Colonic mucosa (tissue), 4 donors: ENCODE data around the gene CX3CL1. TPM values are rescaled to one million over a fixed set of nuclear protein-coding genes. Genes with fewer than 3 reads are reported as not detected.

Experiments
- DNase-seq: peaks from one replicate; pipeline ENCODE4 v3.0.0-alpha.2; 2020
- H3K27ac ChIP-seq: fragments of 200-600 bp; one replicate; pipeline ENCODE4 v1.8.0; 2021
- H3K27me3 ChIP-seq: fragments of 200-600 bp; one replicate; pipeline ENCODE4 v1.8.0; 2021
- H3K36me3 ChIP-seq: fragments of 200-600 bp; one replicate; pipeline ENCODE4 v1.8.0; 2021
- H3K4me1 ChIP-seq: fragments of 200-600 bp; one replicate; pipeline ENCODE4 v1.8.0; 2021; ENCODE audit warnings: mild to moderate bottlenecking
- H3K4me3 ChIP-seq: fragments of 200-600 bp; one replicate; pipeline ENCODE4 v1.8.0; 2021
- H3K9ac ChIP-seq, 2 donors: one replicate each; pipeline ENCODE4 v1.7.0; 2013; ENCODE audit warnings: control low read depth in 2 of 2, low read depth in 2 of 2, low read length in 2 of 2
- H3K9me3 ChIP-seq: fragments of 200-600 bp; one replicate; pipeline ENCODE4 v1.8.0; 2021
- intact Hi-C: fragments of 100-400 bp; cut with DNase I; formaldehyde crosslinking; loops from one replicate; pipeline ENCODE4 v1.14.1; 2022
- total RNA-seq, 2 donors: library from RNA; stranded (reverse); fragmentation: NEBNext Ultra II Directional in 1 of 2; extraction: Animal tissue kit (Norgen Biotek cat#: 25700) in 1 of 2; gene quantifications; one replicate each; pipeline ENCODE4 v1.2.1, GENCODE V29; 2021
- TF ChIP-seq, protein P1 (sequence below): fragments of 200-600 bp; IDR thresholded peaks from one replicate; pipeline ENCODE4 v1.8.0; 2022; ENCODE audit warnings: antibody characterized with exemption, mild to moderate bottlenecking
- donor health status: healthy.
- donor health status: DM: no; HTN: no; CAD: no.
- donor health status: DM: no; HTN: no; CAD: no.

Gene CX3CL1
- total RNA-seq, 2 donors from 2014 or later, result 1.8 to 4.6 TPM

DNA sequence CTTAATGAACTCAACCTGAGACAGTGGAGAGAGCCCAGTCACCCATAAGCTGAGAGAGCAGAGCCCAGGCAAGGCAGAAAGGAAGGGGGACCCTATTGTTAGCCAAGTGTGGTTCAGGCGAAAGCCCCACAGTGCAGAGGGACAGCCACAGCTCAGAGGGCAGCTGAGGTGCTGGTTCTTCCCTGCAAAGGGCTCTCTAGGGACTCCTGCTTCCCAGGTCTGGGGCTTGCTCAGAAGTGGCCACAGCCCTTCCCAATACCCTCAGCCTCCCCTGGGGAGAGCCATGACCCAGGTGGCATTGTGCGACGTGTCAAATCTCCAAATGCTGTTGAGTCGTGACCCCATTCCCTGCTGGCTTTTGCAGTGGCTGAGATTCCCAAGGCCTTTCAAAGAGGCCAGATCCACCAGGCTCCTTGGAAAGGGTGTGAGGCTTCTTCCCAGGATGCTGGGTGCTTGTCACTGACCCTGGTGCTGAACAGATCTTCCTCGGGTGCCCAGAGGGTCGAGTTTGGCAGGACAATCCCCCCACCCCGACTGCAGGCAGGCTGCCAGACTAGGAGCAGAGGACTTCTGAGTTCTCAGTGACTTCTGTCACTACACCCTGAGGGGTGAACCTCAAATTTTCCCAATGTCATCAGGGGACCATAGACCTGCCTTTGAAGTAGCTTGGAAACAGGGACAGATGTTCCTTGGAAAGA is 29.8 kb downstream of the CX3CL1 start:
- Histone ChIP-seq H3K4me1 (no peaks in the 10 kb centered on the region), H3K27me3 (no peaks in the 10 kb centered on the region), H3K9ac (no peak overlapping the region), H3K4me3 (no peak overlapping the region), H3K27ac (no peak overlapping the region), H3K36me3 (no peaks in the 10 kb centered on the region), H3K9me3 (no peaks in the 10 kb centered on the region)
- TF ChIP-seq, protein P1, sequence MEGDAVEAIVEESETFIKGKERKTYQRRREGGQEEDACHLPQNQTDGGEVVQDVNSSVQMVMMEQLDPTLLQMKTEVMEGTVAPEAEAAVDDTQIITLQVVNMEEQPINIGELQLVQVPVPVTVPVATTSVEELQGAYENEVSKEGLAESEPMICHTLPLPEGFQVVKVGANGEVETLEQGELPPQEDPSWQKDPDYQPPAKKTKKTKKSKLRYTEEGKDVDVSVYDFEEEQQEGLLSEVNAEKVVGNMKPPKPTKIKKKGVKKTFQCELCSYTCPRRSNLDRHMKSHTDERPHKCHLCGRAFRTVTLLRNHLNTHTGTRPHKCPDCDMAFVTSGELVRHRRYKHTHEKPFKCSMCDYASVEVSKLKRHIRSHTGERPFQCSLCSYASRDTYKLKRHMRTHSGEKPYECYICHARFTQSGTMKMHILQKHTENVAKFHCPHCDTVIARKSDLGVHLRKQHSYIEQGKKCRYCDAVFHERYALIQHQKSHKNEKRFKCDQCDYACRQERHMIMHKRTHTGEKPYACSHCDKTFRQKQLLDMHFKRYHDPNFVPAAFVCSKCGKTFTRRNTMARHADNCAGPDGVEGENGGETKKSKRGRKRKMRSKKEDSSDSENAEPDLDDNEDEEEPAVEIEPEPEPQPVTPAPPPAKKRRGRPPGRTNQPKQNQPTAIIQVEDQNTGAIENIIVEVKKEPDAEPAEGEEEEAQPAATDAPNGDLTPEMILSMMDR, result no peak
- intact Hi-C loops, result no loop called here
- DNase-seq, result no peak

DNA sequence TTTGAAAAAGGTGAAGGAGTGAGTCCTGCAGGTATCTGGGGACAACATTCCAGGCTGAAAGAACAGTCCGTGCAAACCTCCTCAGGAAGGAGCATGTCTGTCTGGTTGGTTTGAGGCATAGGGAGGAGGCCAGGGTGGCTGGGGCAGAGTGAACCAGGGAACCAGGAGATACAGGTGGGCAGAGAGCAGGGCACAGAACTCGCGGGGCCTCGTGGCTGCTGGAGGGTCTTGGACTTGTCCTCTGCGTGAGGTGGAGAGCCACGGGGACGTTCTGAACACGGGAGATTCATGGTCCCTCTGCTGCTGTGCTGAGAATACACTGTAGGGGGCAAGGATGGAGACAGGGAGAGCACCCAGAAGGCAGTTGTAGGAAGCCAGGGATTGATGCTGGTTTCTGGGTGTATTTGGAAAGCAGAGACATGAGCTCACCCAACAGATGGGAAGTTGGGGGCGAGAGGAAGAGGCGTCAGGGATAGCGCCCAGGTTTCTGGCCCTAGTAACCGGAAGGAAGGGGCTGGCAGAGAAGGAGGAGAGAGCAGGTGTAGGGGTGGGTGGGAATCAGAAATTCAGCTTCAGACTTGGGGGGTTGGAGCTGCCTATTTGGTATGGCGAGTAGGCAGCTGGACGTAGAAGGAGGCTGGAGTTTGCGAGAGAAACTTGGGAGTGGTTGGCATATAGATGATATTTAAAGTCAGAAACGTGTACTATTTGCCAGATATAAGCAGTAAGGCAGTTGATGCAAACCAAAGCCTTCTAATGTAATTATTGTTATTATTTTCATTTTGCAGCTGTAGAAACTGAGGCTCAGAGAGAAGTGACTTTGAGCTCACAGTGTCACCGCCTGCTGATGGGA is 31.9 kb downstream of the CX3CL1 start, which contains the start of gene CCL17:
Gene CCL17 (plus strand): TSS at position 803 of the 853 bp plus-strand sequence. CDS start 9,166 bp downstream, outside the sequence.
- Histone ChIP-seq H3K9ac (no peak within 1 kb of the TSS), H3K27me3 (no peaks in the 10 kb centered on the region), H3K9me3 (no peaks in the 10 kb centered on the region), H3K36me3 (no peaks in the 10 kb centered on the region), H3K4me3 (no peak within 1 kb of the TSS), H3K4me1 (no peaks in the 10 kb centered on the region), H3K27ac (no peak within 1 kb of the TSS)
- TF ChIP-seq, protein P1, result no peak
- intact Hi-C loops, result no loop called here
- DNase-seq, result no peak

DNA sequence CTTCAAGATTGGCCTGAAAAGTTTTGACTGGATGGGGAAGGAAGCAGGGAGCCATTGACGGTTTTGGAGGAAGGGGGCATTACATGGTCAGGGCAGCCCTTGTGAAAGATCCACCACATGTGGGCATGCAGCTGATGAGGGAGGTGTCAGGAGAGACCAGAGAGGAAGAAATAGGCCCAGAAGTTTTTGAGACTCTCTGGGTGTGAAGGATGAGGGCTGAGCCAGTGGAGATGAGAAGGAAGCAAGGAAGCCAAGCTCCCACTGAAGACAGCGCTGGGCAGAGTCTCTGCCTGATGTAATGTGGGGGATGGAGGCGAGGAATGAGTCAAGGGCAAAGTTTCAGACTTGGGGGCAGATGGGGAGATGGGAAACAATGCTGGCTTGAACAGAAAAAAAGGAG is 32.8 kb downstream of the CX3CL1 start:
- H3K27me3 ChIP-seq, result no peaks in the 10 kb centered on the region
- DNase-seq, result no peak
- no peak overlapping the region for H3K27ac ChIP-seq

GRCh38 chr16:57406881-57407280 is 34.6 kb downstream of the CX3CL1 start:
- Histone ChIP-seq H3K4me1 (no peaks in the 10 kb centered on the region), H3K9ac (no peak overlapping the region), H3K27ac (no peak overlapping the region), H3K4me3 (no peak overlapping the region), H3K36me3 (no peaks in the 10 kb centered on the region), H3K9me3 (no peaks in the 10 kb centered on the region), H3K27me3 (no peaks in the 10 kb centered on the region)
- no peak for DNase-seq
- TF ChIP-seq, protein P1, result no peak
- intact Hi-C loops, result no loop called here

More for the DNA sequence above, 32.8 kb downstream of the CX3CL1 start:
- TF ChIP-seq, protein P1, result no peak
- no peak overlapping the region for H3K9ac ChIP-seq
- H3K4me3 ChIP-seq, result no peak overlapping the region
- H3K9me3 ChIP-seq, result no peaks in the 10 kb centered on the region
- H3K4me1 ChIP-seq, result no peaks in the 10 kb centered on the region
- intact Hi-C loops, result no loop called here
- no peaks in the 10 kb centered on the region for H3K36me3 ChIP-seq

GRCh38 chr16:57407521-57408353 is 35.4 kb downstream of the CX3CL1 start:
- Histone ChIP-seq H3K4me1 (no peaks in the 10 kb centered on the region), H3K36me3 (no peaks in the 10 kb centered on the region), H3K4me3 (no peak overlapping the region), H3K27ac (no peak overlapping the region), H3K27me3 (no peaks in the 10 kb centered on the region), H3K9me3 (no peaks in the 10 kb centered on the region), H3K9ac (no peak overlapping the region)
- TF ChIP-seq, protein P1, result no peak
- intact Hi-C loops, result no loop called here
- no peak for DNase-seq
